H9 (cell line): Measurements from ENCODE around the gene ACP6. TPM values are rescaled to one million over a fixed set of nuclear protein-coding genes. Genes with fewer than 3 reads are reported as not detected.

Source experiments
- DNase-seq: peaks from one replicate; pipeline ENCODE4 v3.0.0-alpha.2; 2017
- H2AFZ ChIP-seq: one replicate; pipeline ENCODE4 v1.6.1; 2013; ENCODE audit warnings: mild to moderate bottlenecking, low read length, control low read depth, moderate library complexity
- H2AK5ac ChIP-seq: 2 replicates; pipeline ENCODE4 v1.6.1; 2013; ENCODE audit warnings: low read length, control low read depth, mixed read lengths; ENCODE audit not compliant: insufficient read length
- H2BK120ac ChIP-seq: one replicate; pipeline ENCODE4 v1.6.1; 2013; ENCODE audit warnings: low read depth, mild to moderate bottlenecking, low read length, control low read depth, inconsistent platforms; ENCODE audit not compliant: poor library complexity, severe bottlenecking
- H2BK12ac ChIP-seq: 2 replicates; pipeline ENCODE4 v1.6.1; 2013; ENCODE audit warnings: low read length, control low read depth, mixed read lengths, low read depth; ENCODE audit not compliant: insufficient read length
- H2BK15ac ChIP-seq: 2 replicates; pipeline ENCODE4 v1.6.1; 2013; ENCODE audit warnings: low read depth, low read length, control low read depth
- H2BK20ac ChIP-seq: one replicate; pipeline ENCODE4 v1.6.1; 2013; ENCODE audit warnings: low read depth, mild to moderate bottlenecking, low read length, control low read depth, inconsistent platforms; ENCODE audit not compliant: poor library complexity, severe bottlenecking
- H2BK5ac ChIP-seq: 2 replicates; pipeline ENCODE4 v1.6.1; 2013; ENCODE audit warnings: low read length, control low read depth, mixed read lengths; ENCODE audit not compliant: insufficient read length
- H3K14ac ChIP-seq: 2 replicates; pipeline ENCODE4 v1.6.1; 2013; ENCODE audit warnings: low read length, control low read depth; ENCODE audit not compliant: insufficient read depth
- H3K18ac ChIP-seq: 2 replicates; pipeline ENCODE4 v1.6.1; 2013; ENCODE audit warnings: low read depth, mild to moderate bottlenecking, mixed read lengths, low read length, control low read depth; ENCODE audit not compliant: insufficient read length
- H3K23ac ChIP-seq: 2 replicates; pipeline ENCODE4 v1.6.1; 2013; ENCODE audit warnings: low read length, control low read depth, mixed read lengths, low read depth; ENCODE audit not compliant: insufficient read length
- H3K23me2 ChIP-seq: 2 replicates; pipeline ENCODE4 v1.6.1; 2013; ENCODE audit warnings: low read depth, mild to moderate bottlenecking, mixed read lengths, low read length, control low read depth; ENCODE audit not compliant: insufficient read length, poor library complexity, severe bottlenecking
- H3K27ac ChIP-seq: 2 replicates; pipeline ENCODE4 v1.5.1; 2013; ENCODE audit warnings: low read length, control low read depth, mixed read lengths, low read depth; ENCODE audit not compliant: insufficient read length
- H3K27me3 ChIP-seq: 2 replicates; pipeline ENCODE4 v1.6.1; 2013; ENCODE audit warnings: low read length, control low read depth, inconsistent platforms; ENCODE audit not compliant: insufficient read depth
- H3K4ac ChIP-seq: 2 replicates; pipeline ENCODE4 v1.6.1; 2013; ENCODE audit warnings: low read depth, mild to moderate bottlenecking, control low read depth, inconsistent platforms, low read length, moderate library complexity
- H3K4me1 ChIP-seq: 2 replicates; pipeline ENCODE4 v1.6.1; 2013; ENCODE audit warnings: low read length, control low read depth, inconsistent platforms; ENCODE audit not compliant: insufficient read depth
- H3K4me2 ChIP-seq: 2 replicates; pipeline ENCODE4 v1.6.1; 2013; ENCODE audit warnings: low read length, control low read depth, mixed read lengths; ENCODE audit not compliant: insufficient read length, insufficient read depth
- H3K56ac ChIP-seq: 2 replicates; pipeline ENCODE4 v1.6.1; 2013; ENCODE audit warnings: low read depth, mild to moderate bottlenecking, mixed read lengths, low read length, control low read depth; ENCODE audit not compliant: insufficient read length
- H3K79me1 ChIP-seq: 2 replicates; pipeline ENCODE4 v1.6.1; 2013; ENCODE audit warnings: low read depth, mild to moderate bottlenecking, moderate library complexity, low read length, control low read depth, inconsistent platforms; ENCODE audit not compliant: insufficient read depth, poor library complexity, severe bottlenecking
- H3K79me2 ChIP-seq: 2 replicates; pipeline ENCODE4 v1.6.1; 2013; ENCODE audit warnings: low read length, control low read depth, inconsistent platforms; ENCODE audit not compliant: insufficient read depth
- H3K9ac ChIP-seq: 2 replicates; pipeline ENCODE4 v1.6.1; 2013; ENCODE audit warnings: low read length, control low read depth, mixed read lengths; ENCODE audit not compliant: insufficient read length; ENCODE audit errors: extremely low read depth
- H3K9me3 ChIP-seq: one replicate; pipeline ENCODE4 v1.6.1; 2013; ENCODE audit warnings: low read depth, low read length, inconsistent platforms; ENCODE audit not compliant: control insufficient read depth
- H3T11ph ChIP-seq: one replicate; pipeline ENCODE4 v1.6.1; 2013; ENCODE audit warnings: mild to moderate bottlenecking, low read length, control low read depth, inconsistent platforms
- H4K20me1 ChIP-seq: one replicate; pipeline ENCODE4 v1.6.1; 2013; ENCODE audit not compliant: control insufficient read depth, insufficient read length, insufficient read depth
- H4K5ac ChIP-seq: 2 replicates; pipeline ENCODE4 v1.6.1; 2013; ENCODE audit warnings: low read depth, mild to moderate bottlenecking, mixed read lengths, low read length, control low read depth; ENCODE audit not compliant: insufficient read length
- H4K8ac ChIP-seq: replicated peaks from 2 replicates; pipeline ENCODE4 v1.6.1; 2013; ENCODE audit warnings: low read length, control low read depth, mixed read lengths, low read depth; ENCODE audit not compliant: insufficient read length
- H4K91ac ChIP-seq: 2 replicates; pipeline ENCODE4 v1.6.1; 2013; ENCODE audit warnings: low read depth, mild to moderate bottlenecking, moderate library complexity, mixed read lengths, low read length, control low read depth; ENCODE audit not compliant: insufficient read length
- H3K27ac Mint-ChIP-seq, 3 experiments: 2 replicates in 2 of 3; 3 replicates in 1 of 3; pipeline ENCODE4 v1.8.0; 2020 to 2021; ENCODE audit warnings: mixed read lengths in 3 of 3, mild to moderate bottlenecking in 1 of 3, moderate library complexity in 1 of 3
- H3K27me3 Mint-ChIP-seq: 2 replicates; pipeline ENCODE4 v1.8.0; 2021; ENCODE audit warnings: low read depth, mild to moderate bottlenecking, moderate library complexity, mixed read lengths
- H3K36me3 Mint-ChIP-seq, 3 experiments: 2 replicates in 2 of 3; 3 replicates in 1 of 3; pipeline ENCODE4 v1.8.0; 2020 to 2021; ENCODE audit warnings: low read depth in 3 of 3, mixed read lengths in 3 of 3; ENCODE audit not compliant: insufficient read depth in 1 of 3
- H3K4me1 Mint-ChIP-seq, 2 experiments: 2 replicates each; pipeline ENCODE4 v1.8.0; 2020; ENCODE audit warnings: mixed read lengths in 2 of 2
- H3K4me3 Mint-ChIP-seq, 2 experiments: 2 replicates in 1 of 2; 3 replicates in 1 of 2; pipeline ENCODE4 v1.8.0; 2020 to 2021; ENCODE audit warnings: mild to moderate bottlenecking in 2 of 2, mixed read lengths in 2 of 2, moderate library complexity in 1 of 2
- H3K9me3 Mint-ChIP-seq, 2 experiments: 2 replicates in 1 of 2; 3 replicates in 1 of 2; pipeline ENCODE4 v1.8.0; 2020; ENCODE audit warnings: mild to moderate bottlenecking in 2 of 2, mixed read lengths in 2 of 2, moderate library complexity in 1 of 2
- WGBS: extraction: QIAGEN DNeasy Blood & Tissue Kit; methylation state at CpG from one replicate; pipeline ENCODE4 v1.1.7; 2013; ENCODE audit warnings: missing lambda C conversion rate, low lambda C conversion rate, mixed read lengths; ENCODE audit not compliant: insufficient read length; ENCODE audit errors: extremely low coverage; 5-methylcytosine and 5-hydroxymethylcytosine counted together
- total RNA-seq: library from RNA; stranded (reverse); gene quantifications from 2 replicates; pipeline ENCODE4 v1.2.1, GENCODE V29; 2021
- TF ChIP-seq, protein P1 (sequence below): fragments of 200-600 bp; sonication (generic); conservative IDR thresholded peaks from 3 replicates; pipeline ENCODE4 v1.8.0; 2021; ENCODE audit warnings: antibody characterized with exemption, mild to moderate bottlenecking

ACP6 gene
- total RNA-seq, 1 experiment from 2014 or later = 17.1 TPM

DNA sequence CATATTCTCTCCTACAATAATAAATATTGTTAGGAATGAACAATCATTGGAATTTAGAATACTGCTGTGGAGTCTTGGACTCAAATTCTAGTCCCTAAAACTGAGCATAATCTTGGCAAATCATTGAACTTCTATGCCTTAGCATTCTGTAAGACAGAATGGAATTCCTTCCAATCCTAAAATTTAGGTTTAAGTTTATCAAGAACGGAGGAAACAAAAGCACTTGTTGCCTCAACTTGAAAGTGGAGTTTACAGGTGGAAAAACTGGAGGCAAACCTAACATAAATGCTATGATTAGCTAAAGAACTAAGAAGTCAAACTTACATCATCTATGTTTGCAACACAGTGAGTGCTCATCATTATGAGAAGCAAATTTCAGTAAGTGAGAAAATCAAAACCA, 73.3 kb downstream of the ACP6 start:
- Histone ChIP-seq H3K79me2 (no peaks in the 10 kb centered on the region; the same call in 1 of the 2 replicates), H2AK5ac (no peak overlapping the region), H3K79me1 (no peaks in the 10 kb centered on the region), H3K18ac (no peak overlapping the region), H3K56ac (no peak overlapping the region), H3K23ac (no peak overlapping the region), H2BK20ac (no peak overlapping the region), H4K5ac (no peak overlapping the region), H3K14ac (no peak overlapping the region), H2BK5ac (no peak overlapping the region), H4K91ac (no peak overlapping the region), H2BK12ac (no peak overlapping the region), H3K4me1 (peaks cover 9% of the 10 kb centered on the region), H3K4ac (no peak overlapping the region), H2BK120ac (no peak overlapping the region), H2AFZ (no peak overlapping the region), H3K9me3 (no peaks in the 10 kb centered on the region), H3K23me2 (peaks cover 16% of the 10 kb centered on the region), H4K8ac (no peak overlapping the region), H3T11ph (no peak overlapping the region), H3K9ac (no peak overlapping the region), H3K27me3 (no peaks in the 10 kb centered on the region; the same call in 1 of the 2 replicates), H3K27ac (no peak overlapping the region), H4K20me1 (no peaks in the 10 kb centered on the region), H3K4me2 (no peak overlapping the region), H2BK15ac (no peak overlapping the region)
- H3K36me3 Mint-ChIP-seq = 0 out of 7 replicates have a peak, but pooled peaks cover 0 to 5% (median 0%) of the 10 kb centered on the region in 3 experiments
- H3K4me3 Mint-ChIP-seq = no peak overlapping the region
- no peaks in the 10 kb centered on the region for H3K27me3 Mint-ChIP-seq
- H3K4me1 Mint-ChIP-seq = peaks cover 33 to 36% of the 10 kb centered on the region in 2 experiments
- TF ChIP-seq, protein P1, sequence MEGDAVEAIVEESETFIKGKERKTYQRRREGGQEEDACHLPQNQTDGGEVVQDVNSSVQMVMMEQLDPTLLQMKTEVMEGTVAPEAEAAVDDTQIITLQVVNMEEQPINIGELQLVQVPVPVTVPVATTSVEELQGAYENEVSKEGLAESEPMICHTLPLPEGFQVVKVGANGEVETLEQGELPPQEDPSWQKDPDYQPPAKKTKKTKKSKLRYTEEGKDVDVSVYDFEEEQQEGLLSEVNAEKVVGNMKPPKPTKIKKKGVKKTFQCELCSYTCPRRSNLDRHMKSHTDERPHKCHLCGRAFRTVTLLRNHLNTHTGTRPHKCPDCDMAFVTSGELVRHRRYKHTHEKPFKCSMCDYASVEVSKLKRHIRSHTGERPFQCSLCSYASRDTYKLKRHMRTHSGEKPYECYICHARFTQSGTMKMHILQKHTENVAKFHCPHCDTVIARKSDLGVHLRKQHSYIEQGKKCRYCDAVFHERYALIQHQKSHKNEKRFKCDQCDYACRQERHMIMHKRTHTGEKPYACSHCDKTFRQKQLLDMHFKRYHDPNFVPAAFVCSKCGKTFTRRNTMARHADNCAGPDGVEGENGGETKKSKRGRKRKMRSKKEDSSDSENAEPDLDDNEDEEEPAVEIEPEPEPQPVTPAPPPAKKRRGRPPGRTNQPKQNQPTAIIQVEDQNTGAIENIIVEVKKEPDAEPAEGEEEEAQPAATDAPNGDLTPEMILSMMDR = no peak
- no peak overlapping the region for H3K27ac Mint-ChIP-seq
- DNase-seq = no peak
- no CpG with 5 or more reads among the region's 1 CpG for WGBS
- H3K9me3 Mint-ChIP-seq = no peaks in the 10 kb centered on the region; a peak in 1 of 5 replicates

Other genes with a start within 250 kb of the ACP6 start
- 58.3 and 59.4 TPM in 2 replicates for gene BCL9, start 129.0 kb downstream of the ACP6 start, total RNA-seq
- gene GJA5, start 90.1 kb upstream of the ACP6 start, total RNA-seq = 0.33 and 0.39 TPM in 2 replicates
- not detected in 2 replicates for gene GJA8, start 232.3 kb upstream of the ACP6 start, total RNA-seq